B cell (primary cell): ENCODE measurements around the gene ACKR2. TPM values are rescaled to one million over a fixed set of nuclear protein-coding genes. Genes with fewer than 3 reads are reported as not detected.

ENCODE experiments used
- ATAC-seq: fragments of 200-7000 bp; cut with Tn5 transposase; one replicate; pipeline ENCODE4 v1.10.0; 2021; ENCODE audit warnings: low read depth, mild to moderate bottlenecking, moderate number of reproducible peaks, moderate library complexity
- CTCF ChIA-PET: fragments of 350-600 bp; sonication (Branson Sonifier 250); formaldehyde crosslinking; loops from one replicate; lab custom pipeline; 2021; ENCODE audit warnings: antibody characterized with exemption, inconsistent platforms; lab: Charles Lee
- POLR2A ChIA-PET: fragments of 350-600 bp; sonication (Branson Sonifier 250); formaldehyde crosslinking; loops from one replicate; lab custom pipeline; 2021; ENCODE audit warnings: antibody characterized with exemption; lab: Charles Lee
- DNase-seq: peaks from one replicate; pipeline ENCODE4 v3.0.0; 2013
- H2AFZ ChIP-seq: 2 replicates; pipeline ENCODE4 v1.6.1; 2012; ENCODE audit warnings: mild to moderate bottlenecking, low read depth, low read length; ENCODE audit not compliant: insufficient read depth, poor library complexity, severe bottlenecking
- H3K27ac ChIP-seq, 2 donors: 1 replicate in 1 of 2; 2 replicates in 1 of 2; pipeline ENCODE4 v1.5.1; 2012 to 2013; ENCODE audit warnings: low read length in 2 of 2, mild to moderate bottlenecking in 2 of 2, moderate library complexity in 1 of 2
- H3K27me3 ChIP-seq, 4 experiments: fragments of 200-600 bp in 1 of 4; sonication (generic) in 1 of 4; replicated peaks in 1 of 4; 1 replicate in 2 of 4; 2 replicates in 2 of 4; pipeline versions ENCODE4 v1.6.1 to v1.7.0; 2013 to 2016; ENCODE audit warnings: low read length in 3 of 4, mild to moderate bottlenecking in 2 of 4, mixed read lengths in 1 of 4, moderate library complexity in 1 of 4; ENCODE audit not compliant: insufficient read depth in 4 of 4, control insufficient read depth in 3 of 4; ENCODE audit errors: control extremely low read depth in 1 of 4
- H3K36me3 ChIP-seq, 2 experiments: replicated peaks in 1 of 2; 1 replicate in 1 of 2; 2 replicates in 1 of 2; pipeline versions ENCODE4 v1.6.1 to v1.7.1; 2013; ENCODE audit warnings: low read length in 1 of 2; ENCODE audit not compliant: insufficient read depth in 2 of 2, control insufficient read depth in 1 of 2; ENCODE audit errors: control extremely low read depth in 1 of 2, extremely low read depth in 1 of 2
- H3K4me1 ChIP-seq, 2 donors: fragments of 200-600 bp in 1 of 2; sonication (generic) in 1 of 2; 1 replicate in 1 of 2; 2 replicates in 1 of 2; pipeline versions ENCODE4 v1.5.1 to v1.6.1; 2013 to 2017; ENCODE audit warnings: low read length in 2 of 2; ENCODE audit not compliant: control insufficient read depth in 2 of 2, insufficient read depth in 2 of 2
- H3K4me2 ChIP-seq: replicated peaks from 2 replicates; pipeline ENCODE3; 2012; ENCODE audit warnings: mild to moderate bottlenecking, low read depth, low read length; ENCODE audit not compliant: poor library complexity, severe bottlenecking
- H3K4me3 ChIP-seq, 5 experiments: fragments of 200-600 bp in 1 of 5; sonication (generic) in 1 of 5; 1 replicate in 3 of 5; 2 replicates in 2 of 5; pipeline versions ENCODE4 v1.5.1 to v1.7.0; 2011 to 2016; ENCODE audit warnings: low read length in 4 of 5, mild to moderate bottlenecking in 4 of 5, low read depth in 2 of 5, control low read depth in 1 of 5, moderate library complexity in 1 of 5; ENCODE audit not compliant: insufficient read depth in 1 of 5; ENCODE audit errors: control extremely low read depth in 1 of 5, extremely low read depth in 1 of 5
- H3K79me2 ChIP-seq: fragments of 200-600 bp; sonication (generic); one replicate; pipeline ENCODE4 v1.6.0; 2016; ENCODE audit warnings: low read length; ENCODE audit not compliant: control insufficient read depth, insufficient read depth
- H3K9ac ChIP-seq: fragments of 200-600 bp; sonication (generic); 2 replicates; pipeline ENCODE4 v1.6.1; 2017; ENCODE audit warnings: mild to moderate bottlenecking, low read length, moderate library complexity
- H3K9me3 ChIP-seq, 3 donors: one replicate each; pipeline versions ENCODE4 v1.6.1 to v1.7.1; 2013; ENCODE audit warnings: low read length in 2 of 3; ENCODE audit not compliant: control insufficient read depth in 2 of 3, insufficient read depth in 1 of 3; ENCODE audit errors: control extremely low read depth in 1 of 3
- H4K20me1 ChIP-seq: 2 replicates; pipeline ENCODE4 v1.6.0; 2012; ENCODE audit warnings: mild to moderate bottlenecking, low read length; ENCODE audit not compliant: insufficient read depth, control insufficient read depth, poor library complexity, severe bottlenecking
- H3K27ac Mint-ChIP-seq: one replicate; pipeline ENCODE4 v1.8.0; 2021; ENCODE audit warnings: mixed read lengths
- H3K27me3 Mint-ChIP-seq: one replicate; pipeline ENCODE4 v1.8.0; 2021; ENCODE audit warnings: mixed read lengths
- H3K4me1 Mint-ChIP-seq: one replicate; pipeline ENCODE4 v1.8.0; 2021; ENCODE audit warnings: mixed read lengths
- H3K4me3 Mint-ChIP-seq: one replicate; pipeline ENCODE4 v1.8.0; 2021; ENCODE audit warnings: mixed read lengths
- H3K9me3 Mint-ChIP-seq: one replicate; pipeline ENCODE4 v1.8.0; 2022; ENCODE audit warnings: mixed read lengths; ENCODE audit not compliant: insufficient read depth
- EZH2 ChIP-seq: IDR thresholded peaks from 2 replicates; pipeline ENCODE4 v1.6.1; 2012; ENCODE audit warnings: borderline replicate concordance, low read depth, mild to moderate bottlenecking, moderate library complexity, low read length; ENCODE audit not compliant: insufficient read depth, poor library complexity, severe bottlenecking
- WGBS: methylation state at CpG from one replicate; pipeline ENCODE4 v1.1.5; 2013; ENCODE audit warnings: missing lambda C conversion rate; ENCODE audit not compliant: insufficient coverage; 5-methylcytosine and 5-hydroxymethylcytosine counted together
- intact Hi-C: fragments of 100-400 bp; cut with micrococcal nuclease; formaldehyde crosslinking; loops from one replicate; pipeline ENCODE4 v1.10.0; 2022
- polyA plus RNA-seq: library from polyadenylated mRNA; depleted of rRNA; stranded (reverse); fragments of >200 nt; gene quantifications from 2 replicates; pipeline ENCODE4 v1.2.3, GENCODE V29; 2012
- total RNA-seq, 2 donors: library from RNA; stranded (reverse); fragments of 120-200 nt in 1 of 2; gene quantifications; 1 replicate in 1 of 2; 2 replicates in 1 of 2; pipeline versions ENCODE4 v1.2.3 to v1.2.4, GENCODE V29; 2013 to 2022
- TF ChIP-seq, protein P1 (sequence below): fragments of 200-600 bp; IDR thresholded peaks from one replicate; pipeline ENCODE4 v1.8.0; 2022; ENCODE audit warnings: antibody characterized with exemption, mild to moderate bottlenecking

Gene ACKR2
- total and polyA plus RNA-seq, 2 donors (not counting 1 experiment from before 2014, with no cell fraction given), result 0.31 to 1.7 TPM

DNA sequence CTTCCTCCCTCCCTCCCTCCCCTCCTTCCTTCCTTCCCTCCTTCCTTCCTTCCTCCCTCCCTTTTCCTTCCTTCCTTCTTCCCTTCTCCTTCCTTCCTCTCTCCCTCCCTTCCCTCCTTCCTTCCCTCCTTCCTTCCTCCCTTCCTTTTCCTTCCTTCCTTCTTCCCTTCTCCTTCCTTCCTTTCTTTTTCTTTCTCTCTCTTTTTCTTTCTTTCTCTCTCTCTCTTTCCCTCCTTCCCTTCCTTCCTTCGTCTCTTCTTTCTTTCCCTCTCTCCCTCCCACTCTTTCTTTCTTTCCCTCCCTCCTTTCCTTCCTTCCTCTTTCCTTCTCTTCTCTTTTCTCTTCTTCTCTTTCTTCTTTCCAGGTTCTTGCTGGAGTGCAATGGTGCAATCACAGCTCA, 94.8 kb downstream of the ACKR2 start:
- WGBS, result 80% methylated on average over 1 of the region's 1 CpG
- Histone ChIP-seq H4K20me1 (no peaks in the 10 kb centered on the region), H3K27ac (no peak overlapping the region), H3K4me1 (peaks cover 7 to 15% of the 10 kb centered on the region in 2 donors), H2AFZ (no peak overlapping the region), H3K4me2 (no peak overlapping the region), H3K27me3 (peaks cover 0 to 43% (median 17%) of the 10 kb centered on the region in 4 experiments), H3K36me3 (no peaks in the 10 kb centered on the region), H3K79me2 (no peaks in the 10 kb centered on the region), H3K4me3 (no peak overlapping the region), H3K9ac (no peak overlapping the region), H3K9me3 (peaks cover 0 to 9% (median 0%) of the 10 kb centered on the region in 3 donors)
- DNase-seq, result no peak
- Mint-ChIP-seq H3K9me3 (peaks cover 6% of the 10 kb centered on the region), H3K27ac (no peak overlapping the region), H3K4me3 (no peak overlapping the region), H3K27me3 (peaks cover 65% of the 10 kb centered on the region), H3K4me1 (peaks cover 9% of the 10 kb centered on the region)
- no peak for ATAC-seq
- ChIA-PET CTCF (no interaction called here), POLR2A (no interaction called here)
- intact Hi-C loops, result no loop called here
- no peak for TF ChIP-seq EZH2
- TF ChIP-seq, protein P1, sequence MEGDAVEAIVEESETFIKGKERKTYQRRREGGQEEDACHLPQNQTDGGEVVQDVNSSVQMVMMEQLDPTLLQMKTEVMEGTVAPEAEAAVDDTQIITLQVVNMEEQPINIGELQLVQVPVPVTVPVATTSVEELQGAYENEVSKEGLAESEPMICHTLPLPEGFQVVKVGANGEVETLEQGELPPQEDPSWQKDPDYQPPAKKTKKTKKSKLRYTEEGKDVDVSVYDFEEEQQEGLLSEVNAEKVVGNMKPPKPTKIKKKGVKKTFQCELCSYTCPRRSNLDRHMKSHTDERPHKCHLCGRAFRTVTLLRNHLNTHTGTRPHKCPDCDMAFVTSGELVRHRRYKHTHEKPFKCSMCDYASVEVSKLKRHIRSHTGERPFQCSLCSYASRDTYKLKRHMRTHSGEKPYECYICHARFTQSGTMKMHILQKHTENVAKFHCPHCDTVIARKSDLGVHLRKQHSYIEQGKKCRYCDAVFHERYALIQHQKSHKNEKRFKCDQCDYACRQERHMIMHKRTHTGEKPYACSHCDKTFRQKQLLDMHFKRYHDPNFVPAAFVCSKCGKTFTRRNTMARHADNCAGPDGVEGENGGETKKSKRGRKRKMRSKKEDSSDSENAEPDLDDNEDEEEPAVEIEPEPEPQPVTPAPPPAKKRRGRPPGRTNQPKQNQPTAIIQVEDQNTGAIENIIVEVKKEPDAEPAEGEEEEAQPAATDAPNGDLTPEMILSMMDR, result no peak

GRCh38 chr3:42905740-42906069, 96.5 kb downstream of the ACKR2 start:
- Histone ChIP-seq H3K4me2 (peak overlapping the region; percentile 66), H3K9ac (peak overlapping the region; percentile 37)
- H3K27ac Mint-ChIP-seq, result no peak overlapping the region

More at GRCh38 chr3:42905740-42906069, 96.5 kb downstream of the ACKR2 start:
- Mint-ChIP-seq H3K4me3 (peak overlapping the region; percentile 70), H3K4me1 (peaks cover 9% of the 10 kb centered on the region), H3K9me3 (peaks cover 8% of the 10 kb centered on the region), H3K27me3 (peaks cover 65% of the 10 kb centered on the region)
- Histone ChIP-seq H3K36me3 (no peaks in the 10 kb centered on the region), H2AFZ (peak overlapping the region; percentile 60), H3K27ac (no peak overlapping the region), H3K79me2 (no peaks in the 10 kb centered on the region), H3K9me3 (peaks cover 0 to 19% (median 0%) of the 10 kb centered on the region in 3 donors), H3K27me3 (peaks cover 0 to 43% (median 17%) of the 10 kb centered on the region in 4 experiments), H3K4me3 (peak overlapping the region in 1 of 5 experiments; percentile 25), H3K4me1 (peaks cover 7 to 15% of the 10 kb centered on the region in 2 donors), H4K20me1 (no peaks in the 10 kb centered on the region)
- ChIA-PET POLR2A (no interaction called here), CTCF (no interaction called here)
- DNase-seq, result no peak
- 4% methylated on average over 6 of the region's 12 CpGs for WGBS
- TF ChIP-seq, protein P1, result no peak
- no peak for TF ChIP-seq EZH2
- intact Hi-C loops, result no loop called here
- no peak for ATAC-seq
